GM10248 (cell line): ENCODE data around the gene GPR156.

Experiments used
- CTCF ChIA-PET: fragments of 300-600 bp; sonication (Branson Sonifier 250); formaldehyde crosslinking; extraction: SDS; loops from one replicate; lab custom pipeline; 2021; ENCODE audit warnings: antibody characterized with exemption; lab: Yijun Ruan, JAX
- POLR2A ChIA-PET: fragments of 350-650 bp; sonication (Branson Sonifier 250); formaldehyde crosslinking; extraction: SDS; loops from one replicate; lab custom pipeline; 2020; ENCODE audit warnings: antibody characterized with exemption; lab: Yijun Ruan, JAX
- DNase-seq: peaks from one replicate; pipeline ENCODE4 v3.0.0; 2012; ENCODE audit errors: extremely low spot score
- TF ChIP-seq, protein P1 (sequence below): IDR thresholded peaks from 2 replicates; pipeline ENCODE4 v1.5.1; 2012; ENCODE audit warnings: mild to moderate bottlenecking, low read depth; ENCODE audit errors: extremely low read depth, missing control alignments, control extremely low read depth

Gene GPR156

DNA sequence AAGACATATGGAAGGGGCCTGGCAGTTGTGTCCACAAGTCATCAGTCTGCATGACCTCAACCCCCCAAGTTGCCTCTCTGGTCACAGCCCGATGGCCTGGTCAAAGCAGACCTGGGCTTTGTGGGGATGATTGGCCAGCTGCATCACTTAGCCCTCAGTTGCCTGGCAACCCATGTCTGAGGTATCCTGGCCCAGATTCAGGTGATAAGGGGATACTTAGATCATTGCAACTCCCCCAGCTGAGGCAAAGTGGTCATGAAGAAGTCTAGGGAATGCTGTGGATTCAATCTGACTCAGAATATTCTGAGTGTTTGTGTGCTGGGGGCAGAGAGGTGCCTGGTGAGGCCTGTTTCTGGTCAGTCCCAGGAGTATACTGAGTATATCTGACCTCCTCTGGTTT, 5.0 kb downstream of the GPR156 start:
- POLR2A ChIA-PET = interaction anchor here (0.6 kb wide), 1 partner anchor 161 kb away, joined by 4 read pairs; no protein-coding TSS in a partner anchor

DNA sequence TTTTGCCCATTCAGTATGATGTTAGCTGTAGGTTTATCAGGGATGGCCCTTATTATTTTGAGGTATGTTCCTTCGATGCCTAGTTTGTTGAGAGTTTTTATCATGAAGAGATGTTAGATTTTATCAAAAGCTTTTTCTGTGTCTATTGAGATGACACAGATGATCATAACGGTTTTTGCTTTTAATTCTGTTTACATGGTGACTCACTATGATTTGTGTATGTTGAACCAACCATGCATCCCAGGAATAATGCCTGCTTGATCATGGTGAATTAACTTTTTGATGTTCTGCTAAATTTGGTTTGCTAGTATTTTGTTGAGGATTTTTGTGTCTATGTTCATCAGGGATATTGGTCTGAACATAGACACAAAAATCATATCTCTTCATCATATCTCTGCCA, 8.3 kb downstream of the GPR156 start:
- CTCF ChIA-PET = interaction anchor here (1.6 kb wide), 1 partner anchor 89 kb away, joined by 3 read pairs; no protein-coding TSS in a partner anchor
- no peak for DNase-seq
- TF ChIP-seq, protein P1, sequence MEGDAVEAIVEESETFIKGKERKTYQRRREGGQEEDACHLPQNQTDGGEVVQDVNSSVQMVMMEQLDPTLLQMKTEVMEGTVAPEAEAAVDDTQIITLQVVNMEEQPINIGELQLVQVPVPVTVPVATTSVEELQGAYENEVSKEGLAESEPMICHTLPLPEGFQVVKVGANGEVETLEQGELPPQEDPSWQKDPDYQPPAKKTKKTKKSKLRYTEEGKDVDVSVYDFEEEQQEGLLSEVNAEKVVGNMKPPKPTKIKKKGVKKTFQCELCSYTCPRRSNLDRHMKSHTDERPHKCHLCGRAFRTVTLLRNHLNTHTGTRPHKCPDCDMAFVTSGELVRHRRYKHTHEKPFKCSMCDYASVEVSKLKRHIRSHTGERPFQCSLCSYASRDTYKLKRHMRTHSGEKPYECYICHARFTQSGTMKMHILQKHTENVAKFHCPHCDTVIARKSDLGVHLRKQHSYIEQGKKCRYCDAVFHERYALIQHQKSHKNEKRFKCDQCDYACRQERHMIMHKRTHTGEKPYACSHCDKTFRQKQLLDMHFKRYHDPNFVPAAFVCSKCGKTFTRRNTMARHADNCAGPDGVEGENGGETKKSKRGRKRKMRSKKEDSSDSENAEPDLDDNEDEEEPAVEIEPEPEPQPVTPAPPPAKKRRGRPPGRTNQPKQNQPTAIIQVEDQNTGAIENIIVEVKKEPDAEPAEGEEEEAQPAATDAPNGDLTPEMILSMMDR = no peak
- POLR2A ChIA-PET = no interaction called here

More for the DNA sequence above, 5.0 kb downstream of the GPR156 start:
- CTCF ChIA-PET = interaction anchor here (1.8 to 2.0 kb wide), 2 partner anchors 8 to 137 kb away, joined by 4 read pairs; no protein-coding TSS in a partner anchor
- DNase-seq = no peak
- TF ChIP-seq, protein P1 = no peak

DNA sequence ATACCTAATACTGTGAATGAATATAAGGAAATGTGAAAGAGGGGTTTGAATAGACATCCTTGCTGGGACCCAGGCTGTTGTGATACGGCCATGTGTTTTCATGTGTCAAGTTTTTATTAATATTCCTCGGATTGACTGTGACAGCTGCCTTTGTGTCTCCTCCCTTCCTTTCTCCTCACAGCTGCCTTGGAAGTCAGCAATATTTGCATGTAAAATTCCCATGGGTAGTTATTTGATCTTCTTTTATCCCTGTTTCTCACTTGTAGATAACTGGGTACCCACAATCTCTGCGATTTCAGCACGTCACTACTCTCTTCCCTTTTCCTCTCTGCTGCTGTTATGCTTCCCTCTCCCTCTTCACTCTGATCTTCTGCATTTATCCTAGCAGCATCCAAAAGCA, 9.4 kb downstream of the GPR156 start:
- ChIA-PET POLR2A (no interaction called here), CTCF (interaction anchor here (1.6 kb wide), 1 partner anchor 90 kb away, joined by 3 read pairs; no protein-coding TSS in a partner anchor)
- TF ChIP-seq, protein P1 = no peak
- no peak for DNase-seq

DNA sequence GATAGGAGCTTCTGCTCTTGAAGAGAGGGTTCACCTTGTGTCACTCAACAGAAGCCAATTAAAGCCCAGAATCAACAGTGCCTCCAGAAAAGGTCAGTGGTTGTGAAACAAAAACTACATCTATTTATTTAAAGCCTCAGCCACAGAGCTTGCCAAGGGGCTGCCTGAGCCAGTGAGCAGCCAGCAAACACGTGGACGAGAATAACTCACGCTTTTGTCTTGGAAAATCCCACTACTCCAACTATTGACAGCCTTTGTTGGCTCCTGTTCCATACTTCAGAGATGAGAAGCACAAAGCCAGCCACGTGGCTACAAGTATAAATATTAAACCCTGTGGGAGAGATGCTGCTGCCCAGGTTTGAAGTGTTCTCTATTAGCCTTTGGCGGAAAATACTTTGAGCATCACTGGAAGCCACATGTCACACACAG, 10.3 kb downstream of the GPR156 start:
- TF ChIP-seq, protein P1 = no peak
- POLR2A ChIA-PET = no interaction called here
- no peak for DNase-seq
- CTCF ChIA-PET = interaction anchor here (0.9 kb wide), 1 partner anchor 31 kb away, joined by 3 read pairs; no protein-coding TSS in a partner anchor

DNA sequence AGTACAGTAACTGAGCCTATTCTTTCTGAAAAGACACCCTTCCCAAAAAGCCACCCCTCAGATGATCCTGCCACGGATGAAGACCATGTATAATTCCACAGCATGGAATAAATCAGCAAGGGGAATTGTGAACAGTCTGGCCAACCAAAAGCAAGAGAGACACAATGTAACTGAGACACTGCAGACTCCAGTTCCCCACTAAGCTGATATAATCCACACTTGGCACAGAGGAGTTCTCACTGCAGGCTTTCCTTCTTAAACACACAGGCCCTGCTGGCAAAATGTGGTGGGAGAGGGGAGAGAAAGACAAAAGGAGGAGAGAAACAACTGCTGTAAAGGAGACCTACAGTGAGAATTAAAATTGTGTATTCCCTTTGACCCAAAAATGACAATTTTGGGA, 12.7 kb downstream of the GPR156 start:
- ChIA-PET POLR2A (no interaction called here), CTCF (interaction anchor here (1.2 to 3.1 kb wide), 5 partner anchors 8 to 144 kb away, joined by 3 to 10 read pairs (median 4); partner anchors contain the start of gene GPR156)
- TF ChIP-seq, protein P1 = no peak
- no peak for DNase-seq

DNA sequence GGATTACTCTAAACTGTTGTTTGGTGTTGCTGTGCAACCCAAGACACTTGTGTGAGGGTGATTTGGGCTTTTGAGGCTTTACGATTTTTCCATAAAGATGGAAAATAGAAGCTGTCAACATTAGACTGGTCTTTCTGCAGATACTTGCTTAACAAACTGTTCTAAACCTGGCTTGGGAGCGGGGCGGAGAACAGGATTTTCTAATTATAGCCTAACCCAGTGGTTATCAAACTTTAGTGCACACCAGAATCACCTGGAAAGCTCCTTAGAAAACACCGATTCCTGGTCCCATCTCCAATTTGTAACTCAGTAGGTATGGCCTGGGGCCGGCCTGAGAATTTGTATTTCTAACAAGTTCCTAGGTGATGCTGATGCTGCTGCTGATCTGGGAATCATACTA, 19.0 kb downstream of the GPR156 start:
- TF ChIP-seq, protein P1 = no peak

DNA sequence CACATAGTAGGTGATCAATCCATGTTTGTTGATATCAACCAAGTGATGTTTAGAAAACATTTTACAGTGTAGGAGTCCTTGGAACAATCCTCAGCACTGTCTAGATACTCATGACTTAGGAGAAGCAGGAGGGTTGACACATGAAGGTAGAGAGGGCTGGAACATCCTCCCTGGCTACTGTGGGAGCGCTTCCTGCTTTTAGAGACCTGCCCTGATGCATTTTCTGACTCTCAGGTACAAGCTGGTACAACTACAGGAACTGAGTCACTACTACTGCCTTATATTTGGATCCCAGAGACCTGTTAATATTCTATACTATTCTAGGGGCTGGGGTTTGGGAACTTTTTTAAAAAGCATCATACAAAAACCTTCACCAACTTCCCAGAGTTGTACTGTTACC, 20.1 kb downstream of the GPR156 start:
- no peak for DNase-seq
- TF ChIP-seq, protein P1 = no peak
- ChIA-PET POLR2A (no interaction called here), CTCF (no interaction called here)

More for the DNA sequence above, 19.0 kb downstream of the GPR156 start:
- DNase-seq = no peak
- ChIA-PET CTCF (no interaction called here), POLR2A (no interaction called here)
